Adrenal gland (tissue), 5 donors: Measurements from ENCODE around the gene CYBB.

Source experiments
- POLR2A ChIP-seq, 2 donors: fragments of 450-650 bp; IDR thresholded peaks; one replicate each; pipeline ENCODE4 v1.6.1; 2017; ENCODE audit warnings: antibody characterized with exemption in 2 of 2, mild to moderate bottlenecking in 2 of 2, moderate library complexity in 1 of 2
- TF ChIP-seq, protein P1 (sequence below), 6 experiments: fragments of 450-650 bp in 4 of 6; fragments of 200-600 bp in 2 of 6; sonication (generic) in 1 of 6; IDR thresholded peaks; 1 replicate in 5 of 6; 2 replicates in 1 of 6; pipeline versions ENCODE4 v1.5.1 to v1.8.0; 2016 to 2021; ENCODE audit warnings: antibody characterized with exemption in 6 of 6, mild to moderate bottlenecking in 2 of 6, moderate library complexity in 1 of 6
- donor health status: DM: no; HTN: no; CAD: no.

GRCh38 chrX:37817176-37817575 is 37.3 kb downstream of the CYBB start:
- TF ChIP-seq, protein P1, sequence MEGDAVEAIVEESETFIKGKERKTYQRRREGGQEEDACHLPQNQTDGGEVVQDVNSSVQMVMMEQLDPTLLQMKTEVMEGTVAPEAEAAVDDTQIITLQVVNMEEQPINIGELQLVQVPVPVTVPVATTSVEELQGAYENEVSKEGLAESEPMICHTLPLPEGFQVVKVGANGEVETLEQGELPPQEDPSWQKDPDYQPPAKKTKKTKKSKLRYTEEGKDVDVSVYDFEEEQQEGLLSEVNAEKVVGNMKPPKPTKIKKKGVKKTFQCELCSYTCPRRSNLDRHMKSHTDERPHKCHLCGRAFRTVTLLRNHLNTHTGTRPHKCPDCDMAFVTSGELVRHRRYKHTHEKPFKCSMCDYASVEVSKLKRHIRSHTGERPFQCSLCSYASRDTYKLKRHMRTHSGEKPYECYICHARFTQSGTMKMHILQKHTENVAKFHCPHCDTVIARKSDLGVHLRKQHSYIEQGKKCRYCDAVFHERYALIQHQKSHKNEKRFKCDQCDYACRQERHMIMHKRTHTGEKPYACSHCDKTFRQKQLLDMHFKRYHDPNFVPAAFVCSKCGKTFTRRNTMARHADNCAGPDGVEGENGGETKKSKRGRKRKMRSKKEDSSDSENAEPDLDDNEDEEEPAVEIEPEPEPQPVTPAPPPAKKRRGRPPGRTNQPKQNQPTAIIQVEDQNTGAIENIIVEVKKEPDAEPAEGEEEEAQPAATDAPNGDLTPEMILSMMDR (IDR thresholded peaks at IDR 0.05) = no peak
- TF ChIP-seq POLR2A (IDR thresholded peaks at IDR 0.05) = no peak
